Measurements from ENCODE around the gene ABLIM2. TPM values are rescaled to one million over a fixed set of nuclear protein-coding genes. Genes with fewer than 3 reads are reported as not detected.

ABLIM2 gene
- polyA plus RNA-seq, 1 donor from 2014 or later, result 1.3 TPM

- no peak overlapping the region for H3K4me3 Mint-ChIP-seq
- no peak overlapping the region for H3K27ac Mint-ChIP-seq
- peaks cover 3 to 18% (median 12%) of the 10 kb centered on the region in 3 donors for H3K9me3 Mint-ChIP-seq
Observed at GRCh38 chr4:8061145-8061544, 97.5 kb downstream of the ABLIM2 start.

GRCh38 chr4:8060632-8061031 lies 98.0 kb downstream of the ABLIM2 start:
- Mint-ChIP-seq H3K27me3 (peaks cover 1% of the 10 kb centered on the region), H3K4me3 (no peak overlapping the region), H3K9me3 (peaks cover 3 to 18% (median 12%) of the 10 kb centered on the region in 3 donors), H3K4me1 (no peaks in the 10 kb centered on the region), H3K36me3 (no peaks in the 10 kb centered on the region), H3K27ac (no peak overlapping the region)

More at GRCh38 chr4:8061145-8061544, 97.5 kb downstream of the ABLIM2 start:
- Mint-ChIP-seq H3K27me3 (peaks cover 1% of the 10 kb centered on the region), H3K4me1 (no peaks in the 10 kb centered on the region), H3K36me3 (no peaks in the 10 kb centered on the region)

- peaks cover 3% of the 10 kb centered on the region for H3K27me3 Mint-ChIP-seq
- H3K4me3 Mint-ChIP-seq, result no peak overlapping the region
- peaks cover 2 to 5% (median 3%) of the 10 kb centered on the region in 3 donors for H3K9me3 Mint-ChIP-seq
- no peak overlapping the region for H3K27ac Mint-ChIP-seq
- peaks cover 6% of the 10 kb centered on the region for H3K36me3 Mint-ChIP-seq
- H3K4me1 Mint-ChIP-seq, result no peaks in the 10 kb centered on the region
Observed at GRCh38 chr4:8058031-8058479, 100.6 kb downstream of the ABLIM2 start.

GRCh38 chr4:8055206-8055605 lies 103.4 kb downstream of the ABLIM2 start:
- Mint-ChIP-seq H3K4me1 (no peaks in the 10 kb centered on the region), H3K9me3 (peaks cover 2 to 5% (median 2%) of the 10 kb centered on the region in 3 donors), H3K4me3 (peak overlapping the region in 1 of 4 donors; percentile 54), H3K27ac (no peak overlapping the region), H3K36me3 (peaks cover 6% of the 10 kb centered on the region), H3K27me3 (peaks cover 6% of the 10 kb centered on the region)

GRCh38 chr4:8053688-8054449 lies 104.7 kb downstream of the ABLIM2 start:
- H3K36me3 Mint-ChIP-seq, result peaks cover 6% of the 10 kb centered on the region
- H3K4me1 Mint-ChIP-seq, result no peaks in the 10 kb centered on the region
- no peak overlapping the region for H3K27ac Mint-ChIP-seq
- peaks cover 16% of the 10 kb centered on the region for H3K27me3 Mint-ChIP-seq
- H3K9me3 Mint-ChIP-seq, result peaks cover 2 to 5% (median 2%) of the 10 kb centered on the region in 3 donors
- H3K4me3 Mint-ChIP-seq, result no peak overlapping the region

GRCh38 chr4:8052160-8052691 lies 106.4 kb downstream of the ABLIM2 start:
- Mint-ChIP-seq H3K27ac (no peak overlapping the region), H3K4me1 (no peaks in the 10 kb centered on the region), H3K36me3 (peaks cover 6% of the 10 kb centered on the region)

GRCh38 chr4:8051644-8052043 lies 107.0 kb downstream of the ABLIM2 start:
- Mint-ChIP-seq H3K4me3 (no peak overlapping the region), H3K9me3 (peaks cover 2 to 5% (median 2%) of the 10 kb centered on the region in 3 donors), H3K27me3 (peaks cover 21% of the 10 kb centered on the region), H3K36me3 (peaks cover 6% of the 10 kb centered on the region), H3K27ac (no peak overlapping the region), H3K4me1 (no peaks in the 10 kb centered on the region)

More at GRCh38 chr4:8052160-8052691, 106.4 kb downstream of the ABLIM2 start:
- Mint-ChIP-seq H3K4me3 (no peak overlapping the region), H3K9me3 (peaks cover 2 to 5% (median 2%) of the 10 kb centered on the region in 3 donors), H3K27me3 (peaks cover 21% of the 10 kb centered on the region)

GRCh38 chr4:8050555-8051206 lies 107.9 kb downstream of the ABLIM2 start:
- Mint-ChIP-seq H3K36me3 (peaks cover 6% of the 10 kb centered on the region), H3K4me1 (no peaks in the 10 kb centered on the region), H3K9me3 (peaks cover 2 to 5% (median 2%) of the 10 kb centered on the region in 3 donors), H3K27me3 (peaks cover 27% of the 10 kb centered on the region), H3K4me3 (no peak overlapping the region), H3K27ac (no peak overlapping the region)

- no peak overlapping the region for H3K27ac Mint-ChIP-seq
- peaks cover 27% of the 10 kb centered on the region for H3K27me3 Mint-ChIP-seq
- peaks cover under 1 to 2% (median under 1%) of the 10 kb centered on the region in 3 donors for H3K9me3 Mint-ChIP-seq
- H3K4me1 Mint-ChIP-seq, result no peaks in the 10 kb centered on the region
- H3K36me3 Mint-ChIP-seq, result peaks cover 6% of the 10 kb centered on the region
- H3K4me3 Mint-ChIP-seq, result no peak overlapping the region
Observed at GRCh38 chr4:8050180-8050554, 108.4 kb downstream of the ABLIM2 start.

GRCh38 chr4:8048856-8049676 lies 109.5 kb downstream of the ABLIM2 start:
- H3K4me1 Mint-ChIP-seq, result no peaks in the 10 kb centered on the region
- peaks cover 24% of the 10 kb centered on the region for H3K27me3 Mint-ChIP-seq
- H3K4me3 Mint-ChIP-seq, result no peak overlapping the region
- H3K27ac Mint-ChIP-seq, result peak overlapping the region in 1 of 3 donors; percentile 27
- H3K9me3 Mint-ChIP-seq, result no peaks in the 10 kb centered on the region
- H3K36me3 Mint-ChIP-seq, result peaks cover 4% of the 10 kb centered on the region

- Mint-ChIP-seq H3K4me1 (no peaks in the 10 kb centered on the region), H3K9me3 (no peaks in the 10 kb centered on the region), H3K27me3 (peaks cover 24% of the 10 kb centered on the region), H3K36me3 (no peaks in the 10 kb centered on the region), H3K4me3 (no peak overlapping the region), H3K27ac (no peak overlapping the region)
Observed at GRCh38 chr4:8047837-8048678, 110.6 kb downstream of the ABLIM2 start.

- Mint-ChIP-seq H3K36me3 (peaks cover 2% of the 10 kb centered on the region), H3K4me3 (no peak overlapping the region), H3K27me3 (peaks cover 24% of the 10 kb centered on the region), H3K4me1 (no peaks in the 10 kb centered on the region), H3K27ac (no peak overlapping the region), H3K9me3 (no peaks in the 10 kb centered on the region)
Observed at GRCh38 chr4:8046925-8047541, 111.6 kb downstream of the ABLIM2 start.

GRCh38 chr4:8045909-8046308 lies 112.7 kb downstream of the ABLIM2 start:
- Mint-ChIP-seq H3K27ac (no peak overlapping the region), H3K27me3 (peaks cover 24% of the 10 kb centered on the region), H3K4me1 (no peaks in the 10 kb centered on the region), H3K4me3 (no peak overlapping the region), H3K36me3 (peaks cover 2% of the 10 kb centered on the region), H3K9me3 (no peaks in the 10 kb centered on the region)

- H3K27ac Mint-ChIP-seq, result no peak overlapping the region
- peaks cover 18% of the 10 kb centered on the region for H3K27me3 Mint-ChIP-seq
- peaks cover 2% of the 10 kb centered on the region for H3K36me3 Mint-ChIP-seq
- no peaks in the 10 kb centered on the region for H3K4me1 Mint-ChIP-seq
- H3K9me3 Mint-ChIP-seq, result no peaks in the 10 kb centered on the region
- H3K4me3 Mint-ChIP-seq, result no peak overlapping the region
Observed at GRCh38 chr4:8044699-8045098, 113.9 kb downstream of the ABLIM2 start.

All from IgD-negative memory B cell (primary cell).